ENCODE results near the gene SORBS2. TPM values are rescaled to one million over a fixed set of nuclear protein-coding genes. Genes with fewer than 3 reads are reported as not detected.
A peak's percentile ranks its signal among the peaks of the same experiment; 100 is the strongest.

SORBS2 gene
- total RNA-seq, 4 donors from 2014 or later, result 640 to 1,569 (median 1,016) TPM

GRCh38 chr4:185721190-185722028, 90.6 kb downstream of the SORBS2 start:
- Histone ChIP-seq H3K27ac (peak overlapping the region; percentile 72 to 82 (median 77)), H3K27me3 (no peaks in the 10 kb centered on the region), H3K9me3 (no peaks in the 10 kb centered on the region), H3K36me3 (no peaks in the 10 kb centered on the region), H3K4me1 (peaks cover 14 to 83% (median 29%) of the 10 kb centered on the region in 3 donors), H3K4me3 (no peak overlapping the region)
- TF ChIP-seq EP300 (IDR thresholded peaks at IDR 0.05), result no peak
- no peak for TF ChIP-seq POLR2A (IDR thresholded peaks at IDR 0.05)
- TF ChIP-seq CTCF (IDR thresholded peaks at IDR 0.05), result no peak
- no peak for TF ChIP-seq POLR2AphosphoS5 (IDR thresholded peaks at IDR 0.05)
- WGBS, 2 donors (ENCODE audit: low coverage in 1 of 2), result 21 to 22% methylated on average over 5 to 9 of the region's 12 CpGs
- peak; percentile 48 for ATAC-seq

GRCh38 chr4:185719500-185719858, 92.5 kb downstream of the SORBS2 start:
- H3K4me3 ChIP-seq, result no peak overlapping the region
- H3K27ac ChIP-seq, result peak overlapping the region; percentile 72 to 82 (median 76)
- WGBS, 2 donors (ENCODE audit: low coverage in 1 of 2), result 33 to 59% methylated on average over 2 to 3 of the region's 3 CpGs
- H3K27me3 ChIP-seq, result no peaks in the 10 kb centered on the region
- no peaks in the 10 kb centered on the region for H3K36me3 ChIP-seq
- no peaks in the 10 kb centered on the region for H3K9me3 ChIP-seq
- TF ChIP-seq EP300 (IDR thresholded peaks at IDR 0.05) (no peak), POLR2A (IDR thresholded peaks at IDR 0.05) (no peak), CTCF (IDR thresholded peaks at IDR 0.05) (no peak), POLR2AphosphoS5 (IDR thresholded peaks at IDR 0.05) (no peak)
- no peak for ATAC-seq
- H3K4me1 ChIP-seq, result peaks cover 14 to 91% (median 32%) of the 10 kb centered on the region in 3 donors

- 27 to 36% methylated on average over 8 of the region's 8 CpGs for WGBS, 2 donors (ENCODE audit: low coverage in 1 of 2)
- peak overlapping the region; percentile 72 to 82 (median 76) for H3K27ac ChIP-seq
- no peaks in the 10 kb centered on the region for H3K27me3 ChIP-seq
- peaks cover 14 to 85% (median 32%) of the 10 kb centered on the region in 3 donors for H3K4me1 ChIP-seq
- no peaks in the 10 kb centered on the region for H3K9me3 ChIP-seq
- no peaks in the 10 kb centered on the region for H3K36me3 ChIP-seq
- TF ChIP-seq CTCF (IDR thresholded peaks at IDR 0.05) (peak in 1 of 4 experiments; percentile 37), POLR2AphosphoS5 (IDR thresholded peaks at IDR 0.05) (no peak)
- H3K4me3 ChIP-seq, result no peak overlapping the region
- ATAC-seq, result no peak
Observed at GRCh38 chr4:185718578-185719499, 93.2 kb downstream of the SORBS2 start.

- H3K4me3 ChIP-seq, result no peak overlapping the region
- peaks cover 11 to 70% (median 29%) of the 10 kb centered on the region in 3 donors for H3K4me1 ChIP-seq
- no peak for ATAC-seq
- no peaks in the 10 kb centered on the region for H3K27me3 ChIP-seq
- TF ChIP-seq POLR2AphosphoS5 (IDR thresholded peaks at IDR 0.05) (no peak), POLR2A (IDR thresholded peaks at IDR 0.05) (no peak), CTCF (IDR thresholded peaks at IDR 0.05) (no peak), EP300 (IDR thresholded peaks at IDR 0.05) (no peak)
- WGBS, 2 donors (ENCODE audit: low coverage in 1 of 2), result 73 to 83% methylated on average over 9 of the region's 9 CpGs
- H3K9me3 ChIP-seq, result no peaks in the 10 kb centered on the region
- no peaks in the 10 kb centered on the region for H3K36me3 ChIP-seq
- peak overlapping the region in 3 of 4 donors; percentile 46 to 78 (median 72) for H3K27ac ChIP-seq
Observed at GRCh38 chr4:185717377-185717741, 94.6 kb downstream of the SORBS2 start.

Measured in gastroesophageal sphincter (tissue), 4 donors.